Chondrocyte (in vitro differentiated cells): ENCODE data around the gene PEX11B. TPM values are rescaled to one million over a fixed set of nuclear protein-coding genes. Genes with fewer than 3 reads are reported as not detected.

Experiments
- DNase-seq: peaks from one replicate; pipeline ENCODE4 v3.0.0; 2021; ENCODE audit warnings: mixed read lengths, low spot score
- H3K27ac Mint-ChIP-seq: one replicate; pipeline ENCODE4 v1.8.0; 2021; ENCODE audit warnings: mild to moderate bottlenecking, moderate library complexity, mixed read lengths; ENCODE audit not compliant: unreplicated experiment
- H3K27me3 Mint-ChIP-seq: 2 replicates; pipeline ENCODE4 v1.8.0; 2021; ENCODE audit warnings: low read depth, mixed read lengths
- H3K36me3 Mint-ChIP-seq: 2 replicates; pipeline ENCODE4 v1.8.0; 2021; ENCODE audit warnings: low read depth, mixed read lengths
- H3K4me1 Mint-ChIP-seq: 2 replicates; pipeline ENCODE4 v1.8.0; 2021; ENCODE audit warnings: low read depth, mild to moderate bottlenecking, mixed read lengths
- H3K4me3 Mint-ChIP-seq: one replicate; pipeline ENCODE4 v1.8.0; 2021; ENCODE audit warnings: mild to moderate bottlenecking, moderate library complexity, mixed read lengths; ENCODE audit not compliant: unreplicated experiment
- H3K9me3 Mint-ChIP-seq: 2 replicates; pipeline ENCODE4 v1.8.0; 2021; ENCODE audit warnings: low read depth, mixed read lengths
- CTCF ChIP-seq: fragments of 200-600 bp; sonication (generic); IDR thresholded peaks from 2 replicates; pipeline ENCODE4 v1.5.0; 2021; ENCODE audit warnings: antibody characterized with exemption, mild to moderate bottlenecking, moderate library complexity
- total RNA-seq: library from RNA; stranded (reverse); gene quantifications from 3 replicates; pipeline ENCODE4 v1.2.1, GENCODE V29; 2021

PEX11B gene
- total RNA-seq, 1 donor from 2014 or later: 29.9 TPM

GRCh38 chr1:145951526-145951925, 33.0 kb upstream of the PEX11B start:
- DNase-seq: no peak
- Mint-ChIP-seq H3K9me3 (no peaks in the 10 kb centered on the region), H3K4me1 (peaks cover 43% of the 10 kb centered on the region), H3K36me3 (peaks cover 8% of the 10 kb centered on the region), H3K27ac (no peak overlapping the region), H3K4me3 (no peak overlapping the region), H3K27me3 (no peaks in the 10 kb centered on the region)
- no peak for TF ChIP-seq CTCF

- no peaks in the 10 kb centered on the region for H3K9me3 Mint-ChIP-seq
- H3K27ac Mint-ChIP-seq: peak overlapping the region; percentile 23
- DNase-seq: no peak
- H3K27me3 Mint-ChIP-seq: no peaks in the 10 kb centered on the region
- TF ChIP-seq CTCF: no peak
- H3K4me3 Mint-ChIP-seq: no peak overlapping the region
- H3K4me1 Mint-ChIP-seq: peaks cover 20% of the 10 kb centered on the region
- H3K36me3 Mint-ChIP-seq: peaks cover 8% of the 10 kb centered on the region
These were observed 30.7 kb upstream of the PEX11B start for GRCh38 chr1:145949219-145949618.

- DNase-seq: no peak
- no peak overlapping the region for H3K27ac Mint-ChIP-seq
- peaks cover 8% of the 10 kb centered on the region for H3K36me3 Mint-ChIP-seq
- H3K9me3 Mint-ChIP-seq: no peaks in the 10 kb centered on the region
- TF ChIP-seq CTCF: no peak
- no peak overlapping the region for H3K4me3 Mint-ChIP-seq
- no peaks in the 10 kb centered on the region for H3K27me3 Mint-ChIP-seq
- peaks cover 14% of the 10 kb centered on the region for H3K4me1 Mint-ChIP-seq
These were observed 29.0 kb upstream of the PEX11B start for GRCh38 chr1:145947551-145947950.

GRCh38 chr1:145946477-145946986, 28.0 kb upstream of the PEX11B start:
- no peak overlapping the region for H3K4me3 Mint-ChIP-seq
- no peaks in the 10 kb centered on the region for H3K9me3 Mint-ChIP-seq
- DNase-seq: no peak
- H3K27ac Mint-ChIP-seq: no peak overlapping the region
- H3K4me1 Mint-ChIP-seq: peaks cover 11% of the 10 kb centered on the region
- peaks cover 6% of the 10 kb centered on the region for H3K36me3 Mint-ChIP-seq
- H3K27me3 Mint-ChIP-seq: no peaks in the 10 kb centered on the region
- TF ChIP-seq CTCF: no peak

- H3K4me3 Mint-ChIP-seq: no peak overlapping the region
- TF ChIP-seq CTCF: no peak
- DNase-seq: no peak
- H3K9me3 Mint-ChIP-seq: no peaks in the 10 kb centered on the region
- no peaks in the 10 kb centered on the region for H3K27me3 Mint-ChIP-seq
- peaks cover 3% of the 10 kb centered on the region for H3K4me1 Mint-ChIP-seq
- H3K27ac Mint-ChIP-seq: no peak overlapping the region
- H3K36me3 Mint-ChIP-seq: peaks cover 3% of the 10 kb centered on the region
These were observed 26.0 kb upstream of the PEX11B start for GRCh38 chr1:145944532-145944931.
